BLaER1 treated with 17β-estradiol and CSF1 and Interleukin-3, amounts not matched to agents 10 nM and 100 nM (cell line): ENCODE results near the gene SEMA3G.

Experiments
- H3K27ac ChIP-seq, 11 experiments: shearing (Covaris generic); formaldehyde crosslinking; 2 replicates each; pipeline ENCODE4 v1.8.1; 2022
- H3K27me3 ChIP-seq, 11 experiments: shearing (Covaris generic); formaldehyde crosslinking; 2 replicates each; pipeline ENCODE4 v1.8.1; 2022
- H3K36me3 ChIP-seq, 11 experiments: shearing (Covaris generic); formaldehyde crosslinking; 2 replicates each; pipeline ENCODE4 v1.8.1; 2022
- H3K4me1 ChIP-seq, 10 experiments: shearing (Covaris generic); formaldehyde crosslinking; 2 replicates each; pipeline ENCODE4 v1.8.1; 2022
- H3K4me2 ChIP-seq, 11 experiments: shearing (Covaris generic); formaldehyde crosslinking; 2 replicates each; pipeline ENCODE4 v1.8.1; 2022
- H3K4me3 ChIP-seq, 10 experiments: shearing (Covaris generic); formaldehyde crosslinking; 2 replicates each; pipeline ENCODE4 v1.8.1; 2022
- H3K9ac ChIP-seq, 11 experiments: shearing (Covaris generic); formaldehyde crosslinking; 2 replicates each; pipeline ENCODE4 v1.8.1; 2022
- H3K9me3 ChIP-seq, 11 experiments: shearing (Covaris generic); formaldehyde crosslinking; replicated peaks in 1 of 11; 2 replicates each; pipeline ENCODE4 v1.8.1; 2022
- H4K20me1 ChIP-seq, 11 experiments: shearing (Covaris generic); formaldehyde crosslinking; 2 replicates each; pipeline ENCODE4 v1.8.1; 2022
- Cebpa-rat ChIP-seq, 11 experiments: shearing (Covaris generic); IDR thresholded peaks; 2 replicates each; pipeline ENCODE4 v1.8.1; 2022

Gene SEMA3G

GRCh38 chr3:52444860-52445793 is at the start of gene SEMA3G:
Gene SEMA3G (minus strand): TSS chr3:52445103. CDS start chr3:52445027, 76 bp downstream.
- no peaks in the 10 kb centered on the region for H3K9me3 ChIP-seq
- peak within 1 kb of the TSS in 8 of 10 experiments; percentile 28 to 68 (median 54); a peak in 15 of 20 replicates for H3K4me3 ChIP-seq
- TF ChIP-seq Cebpa-rat (IDR thresholded peaks at IDR 0.05), result no peak
- peak within 1 kb of the TSS; percentile 77 to 99 (median 94) for H3K4me2 ChIP-seq
- peaks cover 0 to 46% (median 25%) of the 10 kb centered on the region in 11 experiments; a peak in 13 of 22 replicates for H4K20me1 ChIP-seq
- peaks cover 0 to 19% (median 0%) of the 10 kb centered on the region in 11 experiments; a peak in 6 of 22 replicates for H3K36me3 ChIP-seq
- peak within 1 kb of the TSS in 8 of 11 experiments; percentile 14 to 68 (median 52); a peak in 13 of 22 replicates for H3K9ac ChIP-seq
- peaks cover 6 to 65% (median 50%) of the 10 kb centered on the region in 11 experiments; a peak in 21 of 22 replicates for H3K27me3 ChIP-seq
- H3K27ac ChIP-seq, result peak within 1 kb of the TSS in 7 of 11 experiments; percentile 22 to 47 (median 36); a peak in 9 of 22 replicates
- H3K4me1 ChIP-seq, result peaks cover 33 to 57% (median 42%) of the 10 kb centered on the region in 10 experiments

- peaks cover 0 to 6% (median 0%) of the 10 kb centered on the region in 11 experiments; a peak in 2 of 22 replicates for H4K20me1 ChIP-seq
- H3K9ac ChIP-seq, result peak overlapping the region; percentile 71 to 96 (median 91)
- peaks cover 32 to 73% (median 52%) of the 10 kb centered on the region in 11 experiments for H3K36me3 ChIP-seq
- no peaks in the 10 kb centered on the region for H3K27me3 ChIP-seq
- peak overlapping the region in 6 of 10 experiments; percentile 60 to 81 (median 70); a peak in 9 of 20 replicates for H3K4me3 ChIP-seq
- TF ChIP-seq Cebpa-rat (IDR thresholded peaks at IDR 0.05), result no peak
- peak overlapping the region; percentile 85 to 99 (median 97) for H3K27ac ChIP-seq
- H3K9me3 ChIP-seq, result no peaks in the 10 kb centered on the region
- H3K4me2 ChIP-seq, result peak overlapping the region in 10 of 11 experiments; percentile 81 to 100 (median 98); a peak in 20 of 22 replicates
- peaks cover 69 to 99% (median 98%) of the 10 kb centered on the region in 10 experiments for H3K4me1 ChIP-seq
These were observed 49.5 kb upstream of the SEMA3G start for GRCh38 chr3:52494445-52494844.

GRCh38 chr3:52493232-52494017 is 48.5 kb upstream of the SEMA3G start:
- TF ChIP-seq Cebpa-rat (IDR thresholded peaks at IDR 0.05), result no peak
- H3K9ac ChIP-seq, result peak overlapping the region in 10 of 11 experiments; percentile 37 to 96 (median 91); a peak in 19 of 22 replicates
- no peaks in the 10 kb centered on the region for H3K27me3 ChIP-seq
- peaks cover 41 to 83% (median 60%) of the 10 kb centered on the region in 11 experiments for H3K36me3 ChIP-seq
- no peaks in the 10 kb centered on the region for H3K9me3 ChIP-seq
- peak overlapping the region; percentile 85 to 99 (median 97) for H3K27ac ChIP-seq
- peak overlapping the region in 9 of 11 experiments; percentile 23 to 100 (median 98); a peak in 18 of 22 replicates for H3K4me2 ChIP-seq
- peaks cover 62 to 100% (median 99%) of the 10 kb centered on the region in 10 experiments for H3K4me1 ChIP-seq
- H4K20me1 ChIP-seq, result peaks cover 0 to 6% (median 0%) of the 10 kb centered on the region in 11 experiments; a peak in 2 of 22 replicates
- H3K4me3 ChIP-seq, result peak overlapping the region in 4 of 10 experiments; percentile 25 to 81 (median 64); a peak in 6 of 20 replicates

GRCh38 chr3:52492059-52492458 is 47.2 kb upstream of the SEMA3G start:
- peaks cover 54 to 88% (median 66%) of the 10 kb centered on the region in 11 experiments for H3K36me3 ChIP-seq

GRCh38 chr3:52490939-52491526 is 46.1 kb upstream of the SEMA3G start:
- Histone ChIP-seq H3K4me1 (peaks cover 57 to 100% (median 99%) of the 10 kb centered on the region in 10 experiments), H3K36me3 (peaks cover 64 to 88% (median 73%) of the 10 kb centered on the region in 11 experiments), H4K20me1 (peaks cover 0 to 6% (median 0%) of the 10 kb centered on the region in 11 experiments; a peak in 2 of 22 replicates), H3K27me3 (no peaks in the 10 kb centered on the region), H3K9ac (peak overlapping the region; percentile 69 to 96 (median 91)), H3K4me2 (peak overlapping the region; percentile 62 to 100 (median 98)), H3K27ac (peak overlapping the region; percentile 85 to 99 (median 97)), H3K9me3 (no peaks in the 10 kb centered on the region), H3K4me3 (peak overlapping the region in 8 of 10 experiments; percentile 5 to 81 (median 30); a peak in 12 of 20 replicates)
- no peak for TF ChIP-seq Cebpa-rat (IDR thresholded peaks at IDR 0.05)

More at GRCh38 chr3:52492059-52492458, 47.2 kb upstream of the SEMA3G start:
- H3K4me3 ChIP-seq, result peak overlapping the region in 7 of 10 experiments; percentile 5 to 81 (median 31); a peak in 10 of 20 replicates
- H3K9me3 ChIP-seq, result no peaks in the 10 kb centered on the region
- TF ChIP-seq Cebpa-rat (IDR thresholded peaks at IDR 0.05), result no peak
- H3K4me2 ChIP-seq, result peak overlapping the region in 10 of 11 experiments; percentile 83 to 100 (median 98); a peak in 19 of 22 replicates
- peak overlapping the region; percentile 85 to 99 (median 97) for H3K27ac ChIP-seq
- peak overlapping the region; percentile 69 to 96 (median 91); a peak in 21 of 22 replicates for H3K9ac ChIP-seq
- H4K20me1 ChIP-seq, result peaks cover 0 to 6% (median 0%) of the 10 kb centered on the region in 11 experiments; a peak in 2 of 22 replicates
- no peaks in the 10 kb centered on the region for H3K27me3 ChIP-seq
- peaks cover 49 to 100% (median 99%) of the 10 kb centered on the region in 10 experiments for H3K4me1 ChIP-seq

GRCh38 chr3:52490035-52490938 is 45.4 kb upstream of the SEMA3G start:
- peak overlapping the region; percentile 69 to 96 (median 91) for H3K9ac ChIP-seq

GRCh38 chr3:52489453-52489852 is 44.5 kb upstream of the SEMA3G start:
- peak overlapping the region in 3 of 10 experiments; percentile 10 to 52 (median 24); a peak in 3 of 20 replicates for H3K4me3 ChIP-seq

More at GRCh38 chr3:52490035-52490938, 45.4 kb upstream of the SEMA3G start:
- H3K36me3 ChIP-seq, result peaks cover 69 to 88% (median 80%) of the 10 kb centered on the region in 11 experiments
- H3K4me2 ChIP-seq, result peak overlapping the region; percentile 62 to 100 (median 98)
- H3K9me3 ChIP-seq, result no peaks in the 10 kb centered on the region
- no peak for TF ChIP-seq Cebpa-rat (IDR thresholded peaks at IDR 0.05)
- peak overlapping the region; percentile 85 to 99 (median 97) for H3K27ac ChIP-seq
- H3K4me1 ChIP-seq, result peaks cover 57 to 100% (median 99%) of the 10 kb centered on the region in 10 experiments
- peak overlapping the region in 4 of 10 experiments; percentile 12 to 52 (median 28); a peak in 7 of 20 replicates for H3K4me3 ChIP-seq
- no peaks in the 10 kb centered on the region for H3K27me3 ChIP-seq
- peaks cover 0 to 6% (median 0%) of the 10 kb centered on the region in 11 experiments; a peak in 2 of 22 replicates for H4K20me1 ChIP-seq

More at GRCh38 chr3:52489453-52489852, 44.5 kb upstream of the SEMA3G start:
- Histone ChIP-seq H4K20me1 (peaks cover 0 to 6% (median 0%) of the 10 kb centered on the region in 11 experiments; a peak in 2 of 22 replicates), H3K9me3 (no peaks in the 10 kb centered on the region), H3K9ac (peak overlapping the region; percentile 69 to 96 (median 91)), H3K27ac (peak overlapping the region; percentile 85 to 99 (median 97)), H3K27me3 (no peaks in the 10 kb centered on the region), H3K36me3 (peaks cover 71 to 90% (median 82%) of the 10 kb centered on the region in 11 experiments), H3K4me1 (peaks cover 57 to 100% (median 99%) of the 10 kb centered on the region in 10 experiments), H3K4me2 (peak overlapping the region; percentile 62 to 100 (median 98))
- TF ChIP-seq Cebpa-rat (IDR thresholded peaks at IDR 0.05), result no peak
